H1 (cell line): ENCODE results near the gene SF3B2. TPM values are rescaled to one million over a fixed set of nuclear protein-coding genes. Genes with fewer than 3 reads are reported as not detected.

ENCODE experiments used
- CTCF ChIA-PET: fragments of 300-600 bp; sonication (Branson Sonifier 250); formaldehyde crosslinking; loops from one replicate; lab custom pipeline; 2021; ENCODE audit not compliant: partially characterized antibody; lab: Charles Lee
- POLR2A ChIA-PET: fragments of 300-600 bp; sonication (Branson Sonifier 250); formaldehyde crosslinking; loops from one replicate; lab custom pipeline; 2021; ENCODE audit warnings: inconsistent platforms; ENCODE audit not compliant: partially characterized antibody; lab: Charles Lee
- DNase-seq, 2 experiments: peaks; one replicate each; pipeline versions ENCODE4 v3.0.0 to v3.0.0-alpha.2; 2010 to 2022; ENCODE audit warnings: low spot score in 2 of 2, low read depth in 1 of 2, mixed read lengths in 1 of 2
- FAIRE-seq: peaks from 2 replicates; lab custom pipeline; 2011; peaks lifted over from hg19 to GRCh38; lab: Jason Lieb, UNC
- H2AFZ ChIP-seq: 2 replicates; pipeline ENCODE4 v1.8.1; 2012; ENCODE audit warnings: low read length, inconsistent platforms
- H2AK5ac ChIP-seq: 2 replicates; pipeline ENCODE4 v1.6.1; 2013; ENCODE audit warnings: low read depth, low read length
- H2BK120ac ChIP-seq: replicated peaks from 2 replicates; pipeline ENCODE3; 2013; ENCODE audit warnings: low read depth, low read length, inconsistent platforms
- H2BK12ac ChIP-seq: 2 replicates; pipeline ENCODE4 v1.6.1; 2013; ENCODE audit warnings: low read depth, low read length
- H2BK15ac ChIP-seq: 2 replicates; pipeline ENCODE4 v1.6.1; 2013; ENCODE audit warnings: low read length
- H2BK20ac ChIP-seq: 2 replicates; pipeline ENCODE4 v1.6.1; 2013; ENCODE audit warnings: low read length
- H2BK5ac ChIP-seq: 2 replicates; pipeline ENCODE4 v1.6.1; 2013; ENCODE audit warnings: low read depth, low read length
- H3K14ac ChIP-seq: 2 replicates; pipeline ENCODE4 v1.6.1; 2013; ENCODE audit warnings: inconsistent platforms; ENCODE audit not compliant: insufficient read length
- H3K18ac ChIP-seq: 2 replicates; pipeline ENCODE4 v1.6.1; 2013; ENCODE audit warnings: low read length; ENCODE audit errors: extremely low read depth
- H3K23ac ChIP-seq: 2 replicates; pipeline ENCODE4 v1.6.1; 2013; ENCODE audit warnings: inconsistent platforms; ENCODE audit not compliant: insufficient read length
- H3K23me2 ChIP-seq: 2 replicates; pipeline ENCODE4 v1.6.1; 2013; ENCODE audit warnings: low read depth, low read length
- H3K27ac ChIP-seq: 2 replicates; pipeline ENCODE4 v1.6.1; 2011; ENCODE audit warnings: low read depth, low read length, inconsistent platforms
- H3K27me3 ChIP-seq, 4 experiments: replicated peaks in 1 of 4; 1 replicate in 1 of 4; 2 replicates in 3 of 4; pipeline versions ENCODE4 v1.6.1 to v1.8.1; 2011 to 2013; ENCODE audit warnings: low read length in 3 of 4, mild to moderate bottlenecking in 3 of 4, inconsistent platforms in 2 of 4, mixed read lengths in 2 of 4, moderate library complexity in 1 of 4; ENCODE audit not compliant: control insufficient read depth in 3 of 4, insufficient read depth in 3 of 4; ENCODE audit errors: extremely low read depth in 1 of 4
- H3K36me3 ChIP-seq, 4 experiments: 2 replicates each; pipeline versions ENCODE4 v1.6.1 to v1.8.1; 2011 to 2013; ENCODE audit warnings: mild to moderate bottlenecking in 4 of 4, low read length in 3 of 4, moderate library complexity in 2 of 4, control low read depth in 1 of 4, inconsistent platforms in 1 of 4; ENCODE audit not compliant: insufficient read depth in 4 of 4, control insufficient read depth in 2 of 4
- H3K4ac ChIP-seq: replicated peaks from 2 replicates; pipeline ENCODE3; 2013; ENCODE audit warnings: low read length, low read depth, mixed read lengths, inconsistent platforms; ENCODE audit not compliant: insufficient read length
- H3K4me1 ChIP-seq, 4 experiments: replicated peaks in 1 of 4; 1 replicate in 1 of 4; 2 replicates in 3 of 4; pipeline versions ENCODE4 v1.6.1 to v1.8.1; 2011 to 2013; ENCODE audit warnings: low read length in 3 of 4, inconsistent platforms in 2 of 4, mixed read lengths in 1 of 4; ENCODE audit not compliant: insufficient read depth in 4 of 4, control insufficient read depth in 3 of 4
- H3K4me2 ChIP-seq, 2 experiments: 2 replicates each; pipeline versions ENCODE4 v1.6.1 to v1.8.1; 2011 to 2013; ENCODE audit warnings: low read depth in 2 of 2, low read length in 2 of 2, control low read depth in 1 of 2, inconsistent platforms in 1 of 2, mild to moderate bottlenecking in 1 of 2; ENCODE audit not compliant: insufficient read depth in 1 of 2
- H3K4me3 ChIP-seq, 4 experiments: fragments of 200-600, 300-600 bp in 1 of 4; sonication (generic), shearing (Covaris generic), sonication (Bioruptor Twin) in 1 of 4; 2 replicates each; pipeline versions ENCODE4 v1.5.1 to v1.8.1; 2011 to 2016; ENCODE audit warnings: low read length in 4 of 4, low read depth in 3 of 4, control low read depth in 2 of 4, inconsistent platforms in 2 of 4, mild to moderate bottlenecking in 2 of 4, mixed read lengths in 1 of 4, moderate library complexity in 1 of 4; ENCODE audit not compliant: insufficient read depth in 2 of 4; ENCODE audit errors: extremely low read depth in 1 of 4
- H3K56ac ChIP-seq: replicated peaks from 2 replicates; pipeline ENCODE3; 2013; ENCODE audit warnings: low read depth, mild to moderate bottlenecking, mixed read lengths, low read length, inconsistent platforms; ENCODE audit not compliant: insufficient read length
- H3K79me1 ChIP-seq: 2 replicates; pipeline ENCODE4 v1.6.1; 2013; ENCODE audit warnings: low read depth, low read length, control low read depth
- H3K79me2 ChIP-seq, 2 experiments: 2 replicates each; pipeline versions ENCODE4 v1.6.1 to v1.8.1; 2012 to 2013; ENCODE audit warnings: low read length in 2 of 2, mild to moderate bottlenecking in 2 of 2, inconsistent platforms in 1 of 2; ENCODE audit not compliant: insufficient read depth in 2 of 2, control insufficient read depth in 1 of 2
- H3K9ac ChIP-seq, 4 experiments: replicated peaks in 1 of 4; 1 replicate in 1 of 4; 2 replicates in 3 of 4; pipeline versions ENCODE4 v1.6.1 to v1.8.1; 2011 to 2013; ENCODE audit warnings: low read depth in 3 of 4, low read length in 3 of 4, control low read depth in 2 of 4, mild to moderate bottlenecking in 2 of 4, moderate library complexity in 2 of 4, inconsistent platforms in 1 of 4; ENCODE audit errors: extremely low read depth in 1 of 4
- H3K9me3 ChIP-seq, 2 experiments: 2 replicates each; pipeline versions ENCODE4 v1.6.1 to v1.8.1; 2012 to 2013; ENCODE audit warnings: mild to moderate bottlenecking in 2 of 2, moderate library complexity in 2 of 2, control low read depth in 1 of 2, inconsistent platforms in 1 of 2, low read depth in 1 of 2, low read length in 1 of 2, mixed read lengths in 1 of 2; ENCODE audit not compliant: insufficient read depth in 2 of 2
- H4K20me1 ChIP-seq, 2 experiments: replicated peaks in 1 of 2; 2 replicates each; pipeline versions ENCODE3 to v1.8.1; 2011 to 2013; ENCODE audit warnings: inconsistent platforms in 2 of 2, low read length in 2 of 2, mild to moderate bottlenecking in 1 of 2; ENCODE audit not compliant: insufficient read depth in 2 of 2, control insufficient read depth in 1 of 2
- H4K5ac ChIP-seq: 2 replicates; pipeline ENCODE4 v1.6.1; 2013; ENCODE audit warnings: low read length, low read depth, mixed read lengths, inconsistent platforms; ENCODE audit not compliant: insufficient read length
- H4K8ac ChIP-seq: 2 replicates; pipeline ENCODE4 v1.8.0; 2013; ENCODE audit warnings: mild to moderate bottlenecking, moderate library complexity, low read length, inconsistent platforms; ENCODE audit not compliant: insufficient read depth; ENCODE audit errors: extremely low read depth
- H4K91ac ChIP-seq: replicated peaks from 2 replicates; pipeline ENCODE3; 2013; ENCODE audit warnings: low read length, mixed read lengths, inconsistent platforms; ENCODE audit not compliant: insufficient read length
- CTBP2 ChIP-seq: IDR thresholded peaks from 2 replicates; pipeline ENCODE4 v1.7.0; 2011; ENCODE audit warnings: borderline replicate concordance, mild to moderate bottlenecking, moderate library complexity, mixed read lengths, low read length; ENCODE audit not compliant: insufficient read depth, insufficient read length
- POU5F1 ChIP-seq: IDR thresholded peaks from 2 replicates; pipeline ENCODE4 v1.6.1; 2011; ENCODE audit warnings: low read depth, mild to moderate bottlenecking, low read length, moderate library complexity
- WGBS, 2 experiments: shearing (Covaris generic) in 1 of 2; methylation state at CpG; one replicate each; pipeline versions ENCODE4 v1.1.6 to v1.1.7; 2013 to 2015; ENCODE audit warnings: low lambda C conversion rate in 2 of 2, mixed read lengths in 2 of 2, inconsistent platforms in 1 of 2, low coverage in 1 of 2, missing lambda C conversion rate in 1 of 2; ENCODE audit not compliant: insufficient replicate concordance in 2 of 2, insufficient coverage in 1 of 2, insufficient read length in 1 of 2; ENCODE audit errors: extremely low coverage in 1 of 2, missing lambda C conversion rate in 1 of 2; 5-methylcytosine and 5-hydroxymethylcytosine counted together
- polyA plus RNA-seq, 7 experiments: library from polyadenylated mRNA; depleted of rRNA in 3 of 7; stranded (reverse) in 5 of 7; unstranded in 2 of 7; fragments of >200 nt in 5 of 7; fragments of 200-250 nt in 2 of 7; gene quantifications; 1 replicate in 5 of 7; 2 replicates in 1 of 7; 4 replicates in 1 of 7; pipeline versions ENCODE4 v1.2.1 to v1.2.3, GENCODE V29; 2011 to 2013; ENCODE audit warnings: missing spikeins in 2 of 7, mixed read lengths in 2 of 7
- total RNA-seq: library from RNA; stranded (reverse); fragmentation: NEBNext Ultra II Directional; extraction: Animal tissue kit (Norgen Biotek cat#: 25700); gene quantifications from 2 replicates; pipeline ENCODE4 v1.2.1, GENCODE V29; 2021

SF3B2 gene
- total and polyA plus RNA-seq, 2 of the 8 experiments (the other 6 are each of a cell fraction or from before 2014, with no cell fraction given): 182 to 237 TPM

GRCh38 chr11:66066751-66067150 is 14.6 kb downstream of the SF3B2 start:
- Histone ChIP-seq H4K5ac (no peak overlapping the region), H2AFZ (no peak overlapping the region), H4K91ac (no peak overlapping the region), H2BK20ac (no peak overlapping the region), H3K4me1 (peaks cover 5 to 13% (median 8%) of the 10 kb centered on the region in 4 experiments; a peak in 6 of 7 replicates), H3K4me3 (no peak overlapping the region), H3K23ac (no peak overlapping the region), H3K23me2 (no peaks in the 10 kb centered on the region; the same call in 1 of the 2 replicates), H3K9ac (no peak overlapping the region), H3K56ac (no peak overlapping the region), H3K4ac (no peak overlapping the region), H3K79me2 (peaks cover 0 to 5% of the 10 kb centered on the region in 2 experiments; a peak in 1 of 4 replicates), H4K8ac (no peak overlapping the region), H4K20me1 (peaks cover 0 to 17% of the 10 kb centered on the region in 2 experiments), H3K79me1 (no peaks in the 10 kb centered on the region; the same call in 1 of the 2 replicates), H3K27ac (no peak overlapping the region), H3K4me2 (no peak overlapping the region), H2BK12ac (no peak overlapping the region), H3K27me3 (no peaks in the 10 kb centered on the region), H3K9me3 (no peaks in the 10 kb centered on the region), H3K14ac (no peak overlapping the region), H2AK5ac (no peak overlapping the region), H2BK5ac (no peak overlapping the region), H2BK15ac (no peak overlapping the region), H2BK120ac (no peak overlapping the region), H3K36me3 (peaks cover 24 to 66% (median 50%) of the 10 kb centered on the region in 4 experiments), H3K18ac (no peak overlapping the region)
- FAIRE-seq (no peak), DNase-seq (no peak)
- POLR2A ChIA-PET: interaction anchor here (9.7 kb wide), 1 partner anchor 11 kb away, joined by 150 read pairs; the partner anchor contains the start of genes GAL3ST3 and SF3B2
- WGBS, 2 experiments: 86% methylated on average over 3 of the region's 3 CpGs; no CpG with 5 or more reads in 1 of the 2 experiments
- CTCF ChIA-PET: interaction anchor here (0.6 to 8.8 kb wide), 4 partner anchors 12 to 68 kb away, joined by 3 to 144 read pairs (median 56); partner anchors contain the start of genes GAL3ST3 and SF3B2
- TF ChIP-seq CTBP2 (no peak), POU5F1 (no peak)
